ENCODE data around the gene OSBPL6. TPM values are rescaled to one million over a fixed set of nuclear protein-coding genes. Genes with fewer than 3 reads are reported as not detected.

Gene OSBPL6
- total and polyA plus RNA-seq, 2 experiments from 2014 or later, result 0.60 to 1.8 TPM

- Histone ChIP-seq H3K9me3 (ENCODE audit: low read depth) (no peaks in the 10 kb centered on the region), H3K4me1 (ENCODE audit: low read depth) (no peaks in the 10 kb centered on the region), H3K27me3 (no peaks in the 10 kb centered on the region), H3K27ac (no peak overlapping the region), H3K36me3 (no peaks in the 10 kb centered on the region), H3K4me3 (no peak overlapping the region)
- no peak for DNase-seq (ENCODE audit: low read depth in 1 of 2, low spot score in 1 of 2)
- TF ChIP-seq CTCF (IDR thresholded peaks at IDR 0.05; ENCODE audit: low read depth, low read length), result no peak
These were observed 136.1 kb downstream of the OSBPL6 start for GRCh38 chr2:178330175-178331017.

- H3K4me1 ChIP-seq (ENCODE audit: low read depth), result no peaks in the 10 kb centered on the region
- H3K4me3 ChIP-seq, result no peak overlapping the region
- H3K27ac ChIP-seq, result no peak overlapping the region
- TF ChIP-seq CTCF (IDR thresholded peaks at IDR 0.05; ENCODE audit: low read depth, low read length), result no peak
- H3K9me3 ChIP-seq (ENCODE audit: low read depth), result no peaks in the 10 kb centered on the region
- no peaks in the 10 kb centered on the region for H3K27me3 ChIP-seq
- DNase-seq (ENCODE audit: low read depth in 1 of 2, low spot score in 1 of 2), result no peak
- H3K36me3 ChIP-seq, result no peaks in the 10 kb centered on the region
These were observed 137.4 kb downstream of the OSBPL6 start for GRCh38 chr2:178331474-178332432.

GRCh38 chr2:178333851-178334250, 139.5 kb downstream of the OSBPL6 start:
- Histone ChIP-seq H3K36me3 (no peaks in the 10 kb centered on the region), H3K9me3 (ENCODE audit: low read depth) (no peaks in the 10 kb centered on the region), H3K27me3 (no peaks in the 10 kb centered on the region), H3K4me1 (ENCODE audit: low read depth) (no peaks in the 10 kb centered on the region), H3K4me3 (no peak overlapping the region), H3K27ac (no peak overlapping the region)
- no peak for DNase-seq (ENCODE audit: low read depth in 1 of 2, low spot score in 1 of 2)
- TF ChIP-seq CTCF (IDR thresholded peaks at IDR 0.05; ENCODE audit: low read depth, low read length), result no peak

GRCh38 chr2:178335230-178335629, 140.9 kb downstream of the OSBPL6 start:
- Histone ChIP-seq H3K27ac (no peak overlapping the region), H3K36me3 (no peaks in the 10 kb centered on the region), H3K4me1 (ENCODE audit: low read depth) (no peaks in the 10 kb centered on the region), H3K9me3 (ENCODE audit: low read depth) (no peaks in the 10 kb centered on the region), H3K4me3 (no peak overlapping the region), H3K27me3 (no peaks in the 10 kb centered on the region)
- no peak for DNase-seq (ENCODE audit: low read depth in 1 of 2, low spot score in 1 of 2)
- no peak for TF ChIP-seq CTCF (IDR thresholded peaks at IDR 0.05; ENCODE audit: low read depth, low read length)

- no peak for DNase-seq (ENCODE audit: low read depth in 1 of 2, low spot score in 1 of 2)
- Histone ChIP-seq H3K9me3 (ENCODE audit: low read depth) (no peaks in the 10 kb centered on the region), H3K27ac (no peak overlapping the region), H3K4me3 (no peak overlapping the region), H3K36me3 (no peaks in the 10 kb centered on the region), H3K27me3 (no peaks in the 10 kb centered on the region), H3K4me1 (ENCODE audit: low read depth) (no peaks in the 10 kb centered on the region)
- TF ChIP-seq CTCF (IDR thresholded peaks at IDR 0.05; ENCODE audit: low read depth, low read length), result no peak
These were observed 149.8 kb downstream of the OSBPL6 start for GRCh38 chr2:178344121-178344520.

Data from cardiac muscle cell (in vitro differentiated cells and primary cell).